Neural cell (in vitro differentiated cells): ENCODE measurements around the gene OSBPL1A.

Source experiments
- EP300 ChIP-seq: fragments of 450-650 bp; conservative IDR thresholded peaks from 2 replicates; pipeline ENCODE4 v1.6.1; 2014; ENCODE audit warnings: antibody characterized with exemption, mild to moderate bottlenecking, moderate library complexity; ENCODE audit not compliant: poor library complexity, severe bottlenecking
- EZH2 ChIP-seq: fragments of 200-600, 300-800 bp; shearing (Covaris generic), sonication (generic); IDR thresholded peaks from 2 replicates; pipeline ENCODE4 v1.6.1; 2014; ENCODE audit warnings: antibody characterized with exemption, low read length, borderline replicate concordance, mild to moderate bottlenecking; ENCODE audit not compliant: insufficient read depth, poor library complexity, severe bottlenecking
- POLR2AphosphoS5 ChIP-seq: IDR thresholded peaks from 2 replicates; pipeline ENCODE4 v1.6.1; 2012
- RAD21 ChIP-seq: fragments of 450-650 bp; conservative IDR thresholded peaks from 2 replicates; pipeline ENCODE4 v1.6.1; 2014; ENCODE audit warnings: antibody characterized with exemption, mild to moderate bottlenecking, moderate library complexity
- SMC3 ChIP-seq: fragments of 450-650 bp; conservative IDR thresholded peaks from 2 replicates; pipeline ENCODE4 v1.6.1; 2014; ENCODE audit warnings: antibody characterized with exemption, mild to moderate bottlenecking, moderate library complexity; ENCODE audit not compliant: poor library complexity
- TF ChIP-seq, protein P1 (sequence below): fragments of 450-650 bp; IDR thresholded peaks from 2 replicates; pipeline ENCODE4 v1.5.1; 2014; ENCODE audit warnings: antibody characterized with exemption, mild to moderate bottlenecking, moderate library complexity; ENCODE audit not compliant: poor library complexity, severe bottlenecking
- TF ChIP-seq, protein P2 (sequence below): IDR thresholded peaks from 2 replicates; pipeline ENCODE4 v1.6.1; 2012; ENCODE audit warnings: borderline replicate concordance

DNA sequence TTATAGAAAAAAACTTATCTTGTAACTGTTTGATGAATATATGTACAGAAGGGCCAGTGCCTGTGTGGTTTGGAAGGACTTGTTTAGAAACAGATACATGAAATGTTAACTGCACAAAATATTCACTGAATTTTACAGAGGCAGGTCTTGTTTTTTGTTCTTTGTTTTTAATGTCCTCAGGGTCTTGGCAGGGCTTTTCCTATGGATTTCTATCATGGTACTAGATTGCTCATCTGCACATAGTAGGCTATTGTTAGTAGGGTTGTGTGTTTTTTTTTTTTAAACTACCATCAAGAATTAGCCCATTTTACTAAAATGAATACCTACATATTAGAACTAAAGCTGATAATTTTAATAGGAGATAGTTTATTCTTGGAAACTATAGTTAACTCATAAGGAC is 255.2 kb downstream of the OSBPL1A start:
- TF ChIP-seq, protein P1, sequence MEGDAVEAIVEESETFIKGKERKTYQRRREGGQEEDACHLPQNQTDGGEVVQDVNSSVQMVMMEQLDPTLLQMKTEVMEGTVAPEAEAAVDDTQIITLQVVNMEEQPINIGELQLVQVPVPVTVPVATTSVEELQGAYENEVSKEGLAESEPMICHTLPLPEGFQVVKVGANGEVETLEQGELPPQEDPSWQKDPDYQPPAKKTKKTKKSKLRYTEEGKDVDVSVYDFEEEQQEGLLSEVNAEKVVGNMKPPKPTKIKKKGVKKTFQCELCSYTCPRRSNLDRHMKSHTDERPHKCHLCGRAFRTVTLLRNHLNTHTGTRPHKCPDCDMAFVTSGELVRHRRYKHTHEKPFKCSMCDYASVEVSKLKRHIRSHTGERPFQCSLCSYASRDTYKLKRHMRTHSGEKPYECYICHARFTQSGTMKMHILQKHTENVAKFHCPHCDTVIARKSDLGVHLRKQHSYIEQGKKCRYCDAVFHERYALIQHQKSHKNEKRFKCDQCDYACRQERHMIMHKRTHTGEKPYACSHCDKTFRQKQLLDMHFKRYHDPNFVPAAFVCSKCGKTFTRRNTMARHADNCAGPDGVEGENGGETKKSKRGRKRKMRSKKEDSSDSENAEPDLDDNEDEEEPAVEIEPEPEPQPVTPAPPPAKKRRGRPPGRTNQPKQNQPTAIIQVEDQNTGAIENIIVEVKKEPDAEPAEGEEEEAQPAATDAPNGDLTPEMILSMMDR: no peak
- TF ChIP-seq POLR2AphosphoS5 (no peak), SMC3 (no peak), EZH2 (no peak), RAD21 (no peak), EP300 (no peak)
- TF ChIP-seq, protein P2, sequence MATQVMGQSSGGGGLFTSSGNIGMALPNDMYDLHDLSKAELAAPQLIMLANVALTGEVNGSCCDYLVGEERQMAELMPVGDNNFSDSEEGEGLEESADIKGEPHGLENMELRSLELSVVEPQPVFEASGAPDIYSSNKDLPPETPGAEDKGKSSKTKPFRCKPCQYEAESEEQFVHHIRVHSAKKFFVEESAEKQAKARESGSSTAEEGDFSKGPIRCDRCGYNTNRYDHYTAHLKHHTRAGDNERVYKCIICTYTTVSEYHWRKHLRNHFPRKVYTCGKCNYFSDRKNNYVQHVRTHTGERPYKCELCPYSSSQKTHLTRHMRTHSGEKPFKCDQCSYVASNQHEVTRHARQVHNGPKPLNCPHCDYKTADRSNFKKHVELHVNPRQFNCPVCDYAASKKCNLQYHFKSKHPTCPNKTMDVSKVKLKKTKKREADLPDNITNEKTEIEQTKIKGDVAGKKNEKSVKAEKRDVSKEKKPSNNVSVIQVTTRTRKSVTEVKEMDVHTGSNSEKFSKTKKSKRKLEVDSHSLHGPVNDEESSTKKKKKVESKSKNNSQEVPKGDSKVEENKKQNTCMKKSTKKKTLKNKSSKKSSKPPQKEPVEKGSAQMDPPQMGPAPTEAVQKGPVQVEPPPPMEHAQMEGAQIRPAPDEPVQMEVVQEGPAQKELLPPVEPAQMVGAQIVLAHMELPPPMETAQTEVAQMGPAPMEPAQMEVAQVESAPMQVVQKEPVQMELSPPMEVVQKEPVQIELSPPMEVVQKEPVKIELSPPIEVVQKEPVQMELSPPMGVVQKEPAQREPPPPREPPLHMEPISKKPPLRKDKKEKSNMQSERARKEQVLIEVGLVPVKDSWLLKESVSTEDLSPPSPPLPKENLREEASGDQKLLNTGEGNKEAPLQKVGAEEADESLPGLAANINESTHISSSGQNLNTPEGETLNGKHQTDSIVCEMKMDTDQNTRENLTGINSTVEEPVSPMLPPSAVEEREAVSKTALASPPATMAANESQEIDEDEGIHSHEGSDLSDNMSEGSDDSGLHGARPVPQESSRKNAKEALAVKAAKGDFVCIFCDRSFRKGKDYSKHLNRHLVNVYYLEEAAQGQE: no peak
